NT2/D1 (cell line): ENCODE measurements around the gene SRPK1.

Source experiments
- YY1 ChIP-seq: IDR thresholded peaks from 2 replicates; pipeline ENCODE4 v1.6.1; 2011; ENCODE audit not compliant: insufficient read length, insufficient read depth
- ZNF274 ChIP-seq: IDR thresholded peaks from 2 replicates; pipeline ENCODE4 v1.6.1; 2011; ENCODE audit warnings: mild to moderate bottlenecking, low read depth, low read length

DNA sequence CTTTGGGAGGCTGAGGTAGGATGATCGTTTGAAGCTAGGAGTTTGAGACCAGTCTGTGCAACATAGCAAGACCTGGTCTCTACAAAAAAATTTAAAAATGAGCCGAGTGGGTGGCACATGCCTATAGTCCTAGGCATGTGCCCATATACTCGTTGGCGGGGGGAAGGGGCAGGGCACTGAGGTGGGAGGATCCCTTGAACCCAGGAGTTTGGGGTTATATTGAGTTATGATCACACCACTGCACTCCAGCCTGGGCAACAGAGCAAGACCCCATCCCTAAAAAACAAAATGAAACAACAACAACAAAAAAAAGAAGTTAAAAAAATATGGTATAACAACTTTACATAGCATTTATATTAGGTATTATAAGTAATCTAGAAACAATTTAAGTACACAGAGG lies 67.9 kb downstream of the SRPK1 start:
- no peak for TF ChIP-seq YY1
- no peak for TF ChIP-seq ZNF274
